Measurements from ENCODE around the gene ZFAND6. TPM values are rescaled to one million over a fixed set of nuclear protein-coding genes. Genes with fewer than 3 reads are reported as not detected.

Gene ZFAND6
- total RNA-seq, 1 experiment from 2014 or later: 41.4 TPM

DNA sequence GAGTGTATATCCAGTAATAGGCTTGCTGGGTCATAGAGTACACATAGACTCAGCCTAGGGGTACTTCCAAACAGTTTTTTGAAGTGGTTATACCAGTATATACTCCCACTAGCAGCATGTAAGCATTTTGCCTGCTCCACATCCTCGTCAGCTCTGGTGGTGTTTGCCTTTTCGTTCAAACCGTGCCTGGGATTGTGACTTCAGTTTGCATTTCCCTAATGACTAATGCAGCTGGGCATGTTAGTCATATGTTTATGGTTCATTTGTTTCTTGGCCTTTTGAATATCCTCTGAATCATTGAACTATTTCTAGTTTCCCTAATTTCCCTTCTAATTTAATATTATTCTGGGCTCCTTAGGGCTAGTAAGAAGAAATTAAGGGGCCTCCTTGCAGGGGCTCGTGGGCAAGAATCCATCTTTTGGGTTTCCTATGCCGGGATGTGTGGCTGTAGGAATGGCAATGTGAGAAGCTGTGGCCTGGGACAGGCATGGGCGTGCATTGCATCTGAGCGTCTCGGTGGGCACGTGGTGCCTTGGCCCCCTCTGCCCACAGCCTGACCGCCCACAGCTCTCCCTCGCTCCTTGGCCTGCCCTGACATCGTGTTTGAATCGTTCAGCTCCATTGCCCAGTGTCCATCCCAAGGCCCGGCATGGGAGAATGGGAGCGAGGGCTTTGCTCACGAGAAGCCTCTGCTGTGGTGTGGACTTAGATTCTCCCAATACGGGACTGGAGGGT is 119.7 kb downstream of the ZFAND6 start:
- Histone ChIP-seq H3K4me3 (ENCODE audit: low read depth, low read length, poor library complexity, severe bottlenecking) (no peak overlapping the region), H3K36me3 (ENCODE audit: insufficient read depth, low read length, poor library complexity, severe bottlenecking) (no peaks in the 10 kb centered on the region), H3K4me1 (ENCODE audit: insufficient read depth, low read length, poor library complexity, severe bottlenecking) (no peaks in the 10 kb centered on the region), H3K9me3 (ENCODE audit: low read depth, low read length, poor library complexity, severe bottlenecking) (no peaks in the 10 kb centered on the region), H3K27me3 (replicated peaks; ENCODE audit: insufficient read depth, low read depth, low read length, poor library complexity) (no peaks in the 10 kb centered on the region), H3K27ac (ENCODE audit: low read depth, low read length, poor library complexity, severe bottlenecking) (no peak overlapping the region)
- TF ChIP-seq EZH2 (IDR thresholded peaks at IDR 0.05; ENCODE audit: borderline replicate concordance, low read depth, low read length, poor library complexity, severe bottlenecking): no peak
- TF ChIP-seq, protein P1, sequence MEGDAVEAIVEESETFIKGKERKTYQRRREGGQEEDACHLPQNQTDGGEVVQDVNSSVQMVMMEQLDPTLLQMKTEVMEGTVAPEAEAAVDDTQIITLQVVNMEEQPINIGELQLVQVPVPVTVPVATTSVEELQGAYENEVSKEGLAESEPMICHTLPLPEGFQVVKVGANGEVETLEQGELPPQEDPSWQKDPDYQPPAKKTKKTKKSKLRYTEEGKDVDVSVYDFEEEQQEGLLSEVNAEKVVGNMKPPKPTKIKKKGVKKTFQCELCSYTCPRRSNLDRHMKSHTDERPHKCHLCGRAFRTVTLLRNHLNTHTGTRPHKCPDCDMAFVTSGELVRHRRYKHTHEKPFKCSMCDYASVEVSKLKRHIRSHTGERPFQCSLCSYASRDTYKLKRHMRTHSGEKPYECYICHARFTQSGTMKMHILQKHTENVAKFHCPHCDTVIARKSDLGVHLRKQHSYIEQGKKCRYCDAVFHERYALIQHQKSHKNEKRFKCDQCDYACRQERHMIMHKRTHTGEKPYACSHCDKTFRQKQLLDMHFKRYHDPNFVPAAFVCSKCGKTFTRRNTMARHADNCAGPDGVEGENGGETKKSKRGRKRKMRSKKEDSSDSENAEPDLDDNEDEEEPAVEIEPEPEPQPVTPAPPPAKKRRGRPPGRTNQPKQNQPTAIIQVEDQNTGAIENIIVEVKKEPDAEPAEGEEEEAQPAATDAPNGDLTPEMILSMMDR (conservative IDR thresholded peaks at IDR 0.05; ENCODE audit: low read depth, low read length): no peak
- ChIA-PET CTCF (no interaction called here), POLR2A (ENCODE audit: low non-redundant PET) (interaction anchor here (0.5 kb wide), 1 partner anchor 103 kb away, joined by 6 read pairs; no protein-coding TSS in a partner anchor)
- no TSS peak for BruUV-seq (replicated peaks)
- intact Hi-C loops (cut with micrococcal nuclease; ENCODE audit: unreplicated experiment): loop anchor here (10.0 kb wide), 1 partner anchor 184 kb away; no protein-coding TSS in a partner anchor
- no peak for DNase-seq (ENCODE audit: low spot score)

DNA sequence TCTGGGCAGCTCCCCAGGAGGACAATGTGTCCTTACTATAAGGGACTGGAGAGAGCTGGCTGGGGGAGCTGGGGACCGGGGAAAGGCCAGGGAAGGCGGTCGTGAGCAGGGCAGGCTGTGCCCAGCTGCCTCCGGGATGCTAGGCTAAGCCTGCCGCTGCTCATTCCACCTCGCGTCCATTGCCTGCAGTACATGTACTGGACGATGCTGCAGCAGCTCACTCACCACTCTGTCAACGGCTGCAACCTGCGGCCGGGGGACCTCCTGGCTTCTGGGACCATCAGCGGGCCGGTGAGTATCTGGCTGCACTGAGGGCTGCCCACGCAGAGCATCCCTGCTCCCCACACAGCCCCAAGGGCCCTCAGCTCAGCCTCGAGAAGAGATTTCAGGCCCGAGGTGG is 120.5 kb downstream of the ZFAND6 start:
- TF ChIP-seq, protein P1 (conservative IDR thresholded peaks at IDR 0.05; ENCODE audit: low read depth, low read length): no peak
- no peak for TF ChIP-seq EZH2 (IDR thresholded peaks at IDR 0.05; ENCODE audit: borderline replicate concordance, low read depth, low read length, poor library complexity, severe bottlenecking)
- Histone ChIP-seq H3K36me3 (ENCODE audit: insufficient read depth, low read length, poor library complexity, severe bottlenecking) (no peaks in the 10 kb centered on the region), H3K9me3 (ENCODE audit: low read depth, low read length, poor library complexity, severe bottlenecking) (no peaks in the 10 kb centered on the region), H3K4me3 (ENCODE audit: low read depth, low read length, poor library complexity, severe bottlenecking) (no peak overlapping the region), H3K4me1 (ENCODE audit: insufficient read depth, low read length, poor library complexity, severe bottlenecking) (no peaks in the 10 kb centered on the region), H3K27me3 (replicated peaks; ENCODE audit: insufficient read depth, low read depth, low read length, poor library complexity) (no peaks in the 10 kb centered on the region), H3K27ac (ENCODE audit: low read depth, low read length, poor library complexity, severe bottlenecking) (no peak overlapping the region)
- intact Hi-C loops (cut with micrococcal nuclease; ENCODE audit: unreplicated experiment): loop anchor here (10.0 kb wide), 1 partner anchor 185 kb away; no protein-coding TSS in a partner anchor
- no peak for DNase-seq (ENCODE audit: low spot score)
- CTCF ChIA-PET: no interaction called here
- BruUV-seq (replicated peaks): no TSS peak
- POLR2A ChIA-PET (ENCODE audit: low non-redundant PET): interaction anchor here (0.5 kb wide), 1 partner anchor 102 kb away, joined by 6 read pairs; no protein-coding TSS in a partner anchor

DNA sequence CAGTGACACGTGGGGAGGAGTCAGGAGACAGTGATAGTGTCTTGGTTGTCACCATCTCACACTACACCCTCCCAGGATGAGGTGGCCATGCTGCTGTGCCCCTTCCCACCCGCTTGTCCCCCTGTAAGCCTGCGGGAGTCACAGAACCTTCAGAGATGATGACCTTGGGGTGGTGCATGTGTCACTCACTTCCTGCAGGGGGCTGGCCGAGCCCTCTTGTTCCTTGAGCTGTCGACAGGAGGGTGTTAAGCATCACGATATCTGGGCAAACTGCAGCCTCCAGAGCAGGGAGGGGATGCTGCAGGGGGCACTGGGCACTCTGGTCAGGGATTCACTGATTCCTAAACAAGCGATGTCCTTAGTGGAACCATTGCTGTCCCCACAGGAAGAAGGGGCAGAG is 121.0 kb downstream of the ZFAND6 start:
- ChIA-PET CTCF (no interaction called here), POLR2A (ENCODE audit: low non-redundant PET) (no interaction called here)
- no peaks in the 10 kb centered on the region for H3K9me3 ChIP-seq (ENCODE audit: low read depth, low read length, poor library complexity, severe bottlenecking)
- DNase-seq (ENCODE audit: low spot score): no peak
- no peaks in the 10 kb centered on the region for H3K27me3 ChIP-seq (replicated peaks; ENCODE audit: insufficient read depth, low read depth, low read length, poor library complexity)
- H3K27ac ChIP-seq (ENCODE audit: low read depth, low read length, poor library complexity, severe bottlenecking): no peak overlapping the region
- intact Hi-C loops (cut with micrococcal nuclease; ENCODE audit: unreplicated experiment): no loop called here
- H3K36me3 ChIP-seq (ENCODE audit: insufficient read depth, low read length, poor library complexity, severe bottlenecking): no peaks in the 10 kb centered on the region
- TF ChIP-seq, protein P1 (conservative IDR thresholded peaks at IDR 0.05; ENCODE audit: low read depth, low read length): no peak
- TF ChIP-seq EZH2 (IDR thresholded peaks at IDR 0.05; ENCODE audit: borderline replicate concordance, low read depth, low read length, poor library complexity, severe bottlenecking): no peak
- no peak overlapping the region for H3K4me3 ChIP-seq (ENCODE audit: low read depth, low read length, poor library complexity, severe bottlenecking)
- no TSS peak for BruUV-seq (replicated peaks)
- no peaks in the 10 kb centered on the region for H3K4me1 ChIP-seq (ENCODE audit: insufficient read depth, low read length, poor library complexity, severe bottlenecking)

Measured in A673 (cell line).